NCI-H1694 (cell line): ENCODE data around the gene C4orf36.

Experiments
- DNase-seq: peaks from one replicate; lab custom pipeline; 2025; lab: John Stamatoyannopoulos, UW

Gene C4orf36

GRCh38 chr4:86857341-86858052, 34.7 kb downstream of the C4orf36 start:
- no peak for DNase-seq

- no peak for DNase-seq
Measured at GRCh38 chr4:86856896-86857295, 35.3 kb downstream of the C4orf36 start.

GRCh38 chr4:86855572-86855971, 36.6 kb downstream of the C4orf36 start:
- DNase-seq: no peak

- no peak for DNase-seq
Measured at GRCh38 chr4:86853209-86853608, 39.0 kb downstream of the C4orf36 start.

- DNase-seq: no peak
Measured at GRCh38 chr4:86848732-86849619, 43.2 kb downstream of the C4orf36 start, which contains the start of gene SLC10A6. Gene SLC10A6, minus strand, starts transcription at chr4:86849384. Its CDS starts 269 bp downstream, at chr4:86849115.

GRCh38 chr4:86848136-86848535, 44.1 kb downstream of the C4orf36 start:
- DNase-seq: no peak

- no peak for DNase-seq
Measured at GRCh38 chr4:86847571-86847970, 44.7 kb downstream of the C4orf36 start.

GRCh38 chr4:86846921-86847320, 45.3 kb downstream of the C4orf36 start:
- no peak for DNase-seq

- DNase-seq: no peak
Measured at GRCh38 chr4:86845593-86845992, 46.6 kb downstream of the C4orf36 start.

GRCh38 chr4:86841309-86841708, 50.9 kb downstream of the C4orf36 start:
- DNase-seq: no peak

- DNase-seq: no peak
Measured at GRCh38 chr4:86840858-86841257, 51.4 kb downstream of the C4orf36 start.

- DNase-seq: peak; percentile 35
Measured at GRCh38 chr4:86837691-86838503, 54.3 kb downstream of the C4orf36 start.

- DNase-seq: no peak
Measured at GRCh38 chr4:86835677-86836076, 56.5 kb downstream of the C4orf36 start.

GRCh38 chr4:86834901-86835300, 57.3 kb downstream of the C4orf36 start:
- DNase-seq: no peak

GRCh38 chr4:86833615-86834014, 58.6 kb downstream of the C4orf36 start:
- no peak for DNase-seq

- no peak for DNase-seq
Measured at GRCh38 chr4:86831262-86832130, 60.7 kb downstream of the C4orf36 start.
